Measurements from ENCODE around the gene HSPB2.
A peak's percentile ranks its signal among the peaks of the same experiment; 100 is the strongest.

The HSPB2 gene

GRCh38 chr11:111923951-111924350 is 11.4 kb downstream of the HSPB2 start:
- no peak overlapping the region for H3K18ac ChIP-seq (ENCODE audit: low read length)
- H3K27me3 ChIP-seq (ENCODE audit: insufficient read depth, low read length): no peaks in the 10 kb centered on the region
- H2BK5ac ChIP-seq (ENCODE audit: low read depth, low read length, poor library complexity): peak overlapping the region; percentile 3
- no peak overlapping the region for H3K23ac ChIP-seq (ENCODE audit: low read length)
- DNase-seq: peak; percentile 92 to 97
- H3K4me1 ChIP-seq (ENCODE audit: control insufficient read depth in 1 of 2, insufficient read depth in 2 of 2, low read length in 2 of 2): peaks cover 20 to 24% of the 10 kb centered on the region in 2 experiments
- H3K9me3 ChIP-seq (ENCODE audit: insufficient read depth, low read depth, low read length): peaks cover 4% of the 10 kb centered on the region
- H3K4me3 ChIP-seq (ENCODE audit: low read depth, low read length): no peak overlapping the region
- H2AFZ ChIP-seq (ENCODE audit: insufficient read depth, low read length, poor library complexity): no peak overlapping the region
- H2BK12ac ChIP-seq (ENCODE audit: low read length): no peak overlapping the region
- no peak overlapping the region for H3K4ac ChIP-seq (ENCODE audit: low read depth, low read length)
- no peaks in the 10 kb centered on the region for H3K36me3 ChIP-seq (ENCODE audit: control insufficient read depth in 1 of 2, insufficient read depth in 2 of 2, low read length in 2 of 2)
- H3K27ac ChIP-seq (ENCODE audit: low read depth, low read length): peak overlapping the region; percentile 82
- H3K79me1 ChIP-seq (ENCODE audit: low read length): peaks cover 9% of the 10 kb centered on the region
- no peak overlapping the region for H4K12ac ChIP-seq (ENCODE audit: low read depth, low read length)
- no peak overlapping the region for H3K9ac ChIP-seq (ENCODE audit: low read length)
- H2BK120ac ChIP-seq (ENCODE audit: insufficient read depth, low read length, poor library complexity): no peak overlapping the region
- peak overlapping the region; percentile 45 for H3K4me2 ChIP-seq (ENCODE audit: low read length)
- peak overlapping the region; percentile 59 for H4K91ac ChIP-seq (ENCODE audit: low read depth, low read length)
- H3K79me2 ChIP-seq (ENCODE audit: control insufficient read depth, insufficient read depth, low read length, poor library complexity): peaks cover 1% of the 10 kb centered on the region
- H4K8ac ChIP-seq (ENCODE audit: low read depth, low read length): peak overlapping the region; percentile 6
- no peak overlapping the region for H2AK5ac ChIP-seq (ENCODE audit: low read length)
- H3K14ac ChIP-seq (ENCODE audit: low read length): no peak overlapping the region

- WGBS (ENCODE audit: extremely low coverage, insufficient coverage, insufficient read length): no CpG with 5 or more reads among the region's 16 CpGs
- Histone ChIP-seq H3K36me3 (ENCODE audit: control insufficient read depth in 1 of 2, insufficient read depth in 2 of 2, low read length in 2 of 2) (no peaks in the 10 kb centered on the region), H3K18ac (ENCODE audit: low read length) (no peak overlapping the region), H3K27me3 (ENCODE audit: insufficient read depth, low read length) (no peaks in the 10 kb centered on the region), H2BK5ac (ENCODE audit: low read depth, low read length, poor library complexity) (no peak overlapping the region), H3K27ac (ENCODE audit: low read depth, low read length) (peak overlapping the region; percentile 82), H3K79me1 (ENCODE audit: low read length) (peaks cover 8% of the 10 kb centered on the region), H3K9me3 (ENCODE audit: insufficient read depth, low read depth, low read length) (peaks cover 4% of the 10 kb centered on the region), H3K4me3 (ENCODE audit: low read depth, low read length) (no peak overlapping the region), H3K14ac (ENCODE audit: low read length) (no peak overlapping the region), H3K4me2 (ENCODE audit: low read length) (peak overlapping the region; percentile 68), H3K9ac (ENCODE audit: low read length) (no peak overlapping the region), H3K79me2 (ENCODE audit: control insufficient read depth, insufficient read depth, low read length, poor library complexity) (no peaks in the 10 kb centered on the region), H3K23ac (ENCODE audit: low read length) (peak overlapping the region; percentile 46), H2AFZ (ENCODE audit: insufficient read depth, low read length, poor library complexity) (no peak overlapping the region), H4K91ac (ENCODE audit: low read depth, low read length) (peak overlapping the region; percentile 73), H3K4me1 (ENCODE audit: control insufficient read depth in 1 of 2, insufficient read depth in 2 of 2, low read length in 2 of 2) (peaks cover 18 to 23% of the 10 kb centered on the region in 2 experiments), H2BK120ac (ENCODE audit: insufficient read depth, low read length, poor library complexity) (no peak overlapping the region), H3K4ac (ENCODE audit: low read depth, low read length) (no peak overlapping the region), H2AK5ac (ENCODE audit: low read length) (peak overlapping the region; percentile 61), H2BK12ac (ENCODE audit: low read length) (peak overlapping the region; percentile 42), H4K12ac (ENCODE audit: low read depth, low read length) (peak overlapping the region; percentile 19), H4K8ac (ENCODE audit: low read depth, low read length) (peak overlapping the region; percentile 85)
- no peak for DNase-seq
Observed at GRCh38 chr11:111925953-111926352, 13.4 kb downstream of the HSPB2 start.

- Histone ChIP-seq H3K14ac (ENCODE audit: low read length) (peak overlapping the region; percentile 82), H4K91ac (ENCODE audit: low read depth, low read length) (peak overlapping the region; percentile 73), H3K9ac (ENCODE audit: low read length) (peak overlapping the region; percentile 62), H3K23ac (ENCODE audit: low read length) (no peak overlapping the region), H2AFZ (ENCODE audit: insufficient read depth, low read length, poor library complexity) (peak overlapping the region; percentile 53), H2BK12ac (ENCODE audit: low read length) (no peak overlapping the region), H3K18ac (ENCODE audit: low read length) (peak overlapping the region; percentile 72), H2BK5ac (ENCODE audit: low read depth, low read length, poor library complexity) (peak overlapping the region; percentile 29), H3K79me2 (ENCODE audit: control insufficient read depth, insufficient read depth, low read length, poor library complexity) (no peaks in the 10 kb centered on the region), H4K12ac (ENCODE audit: low read depth, low read length) (peak overlapping the region; percentile 47), H2AK5ac (ENCODE audit: low read length) (no peak overlapping the region), H3K27me3 (ENCODE audit: insufficient read depth, low read length) (no peaks in the 10 kb centered on the region), H3K4me1 (ENCODE audit: control insufficient read depth in 1 of 2, insufficient read depth in 2 of 2, low read length in 2 of 2) (peaks cover 18 to 23% of the 10 kb centered on the region in 2 experiments), H4K8ac (ENCODE audit: low read depth, low read length) (peak overlapping the region; percentile 85), H3K9me3 (ENCODE audit: insufficient read depth, low read depth, low read length) (peaks cover 4% of the 10 kb centered on the region), H3K4me3 (ENCODE audit: low read depth, low read length) (peak overlapping the region; percentile 63), H2BK120ac (ENCODE audit: insufficient read depth, low read length, poor library complexity) (peak overlapping the region; percentile 40), H3K4ac (ENCODE audit: low read depth, low read length) (no peak overlapping the region), H3K36me3 (ENCODE audit: control insufficient read depth in 1 of 2, insufficient read depth in 2 of 2, low read length in 2 of 2) (no peaks in the 10 kb centered on the region), H3K4me2 (ENCODE audit: low read length) (peak overlapping the region; percentile 68), H3K79me1 (ENCODE audit: low read length) (peaks cover 8% of the 10 kb centered on the region), H3K27ac (ENCODE audit: low read depth, low read length) (peak overlapping the region; percentile 82)
- WGBS (ENCODE audit: extremely low coverage, insufficient coverage, insufficient read length): no CpG with 5 or more reads among the region's 47 CpGs
- peak; percentile 96 to 98 for DNase-seq
Observed at GRCh38 chr11:111926505-111927391, 14.2 kb downstream of the HSPB2 start.

DNA sequence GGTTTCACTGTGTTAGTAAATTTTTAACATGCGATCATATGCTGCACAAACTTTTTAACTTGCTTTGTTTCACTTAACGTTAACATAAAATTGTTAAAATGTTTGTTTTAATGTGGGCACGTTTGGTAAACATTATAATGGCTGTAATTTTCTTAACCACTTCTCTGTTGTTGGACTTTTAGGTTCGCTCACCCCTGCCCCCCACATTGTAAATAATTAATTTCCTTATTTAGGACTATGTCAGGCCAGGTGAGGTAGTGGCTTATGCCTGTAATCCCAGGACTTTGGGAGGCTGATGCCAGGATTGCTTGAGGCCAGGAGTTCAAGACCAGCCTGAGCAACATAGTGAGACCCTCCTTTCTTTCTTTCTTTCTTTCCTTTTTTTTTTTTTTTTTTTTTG is 17.9 kb downstream of the HSPB2 start:
- no peak for DNase-seq
- no peak overlapping the region for H2AFZ ChIP-seq (ENCODE audit: insufficient read depth, low read length, poor library complexity)
- H3K14ac ChIP-seq (ENCODE audit: low read length): no peak overlapping the region
- no peak overlapping the region for H2BK5ac ChIP-seq (ENCODE audit: low read depth, low read length, poor library complexity)
- H3K27me3 ChIP-seq (ENCODE audit: insufficient read depth, low read length): no peaks in the 10 kb centered on the region
- H3K4me2 ChIP-seq (ENCODE audit: low read length): no peak overlapping the region
- peaks cover 3% of the 10 kb centered on the region for H3K79me1 ChIP-seq (ENCODE audit: low read length)
- no CpG with 5 or more reads among the region's 4 CpGs for WGBS (ENCODE audit: extremely low coverage, insufficient coverage, insufficient read length)
- no peaks in the 10 kb centered on the region for H3K79me2 ChIP-seq (ENCODE audit: control insufficient read depth, insufficient read depth, low read length, poor library complexity)
- H4K91ac ChIP-seq (ENCODE audit: low read depth, low read length): no peak overlapping the region
- peaks cover 12 to 16% of the 10 kb centered on the region in 2 experiments for H3K4me1 ChIP-seq (ENCODE audit: control insufficient read depth in 1 of 2, insufficient read depth in 2 of 2, low read length in 2 of 2)
- H3K9me3 ChIP-seq (ENCODE audit: insufficient read depth, low read depth, low read length): peaks cover 4% of the 10 kb centered on the region
- H2AK5ac ChIP-seq (ENCODE audit: low read length): no peak overlapping the region
- H3K18ac ChIP-seq (ENCODE audit: low read length): no peak overlapping the region
- no peak overlapping the region for H3K4me3 ChIP-seq (ENCODE audit: low read depth, low read length)
- H4K12ac ChIP-seq (ENCODE audit: low read depth, low read length): no peak overlapping the region
- H4K8ac ChIP-seq (ENCODE audit: low read depth, low read length): no peak overlapping the region
- no peak overlapping the region for H3K23ac ChIP-seq (ENCODE audit: low read length)
- no peak overlapping the region for H2BK12ac ChIP-seq (ENCODE audit: low read length)
- H3K9ac ChIP-seq (ENCODE audit: low read length): no peak overlapping the region
- no peak overlapping the region for H2BK120ac ChIP-seq (ENCODE audit: insufficient read depth, low read length, poor library complexity)
- no peaks in the 10 kb centered on the region for H3K36me3 ChIP-seq (ENCODE audit: control insufficient read depth in 1 of 2, insufficient read depth in 2 of 2, low read length in 2 of 2)
- no peak overlapping the region for H3K4ac ChIP-seq (ENCODE audit: low read depth, low read length)
- H3K27ac ChIP-seq (ENCODE audit: low read depth, low read length): no peak overlapping the region

Measured in trophoblast cell (in vitro differentiated cells and primary cell).